Iris pigment epithelial cell (primary cell): ENCODE measurements around the gene UBE2Q2.
"Not testable (repeated sequence)": the region's sequence is repeated elsewhere in the genome, so short reads cannot be mapped to it uniquely, and the experiment has no call there.

ENCODE experiments used
- DNase-seq: peaks from one replicate; pipeline ENCODE4 v3.0.0-alpha.2; 2011; ENCODE audit warnings: low read depth

Gene UBE2Q2

GRCh38 chr15:75866916-75867315 is 23.7 kb downstream of the UBE2Q2 start:
- no peak for DNase-seq

DNA sequence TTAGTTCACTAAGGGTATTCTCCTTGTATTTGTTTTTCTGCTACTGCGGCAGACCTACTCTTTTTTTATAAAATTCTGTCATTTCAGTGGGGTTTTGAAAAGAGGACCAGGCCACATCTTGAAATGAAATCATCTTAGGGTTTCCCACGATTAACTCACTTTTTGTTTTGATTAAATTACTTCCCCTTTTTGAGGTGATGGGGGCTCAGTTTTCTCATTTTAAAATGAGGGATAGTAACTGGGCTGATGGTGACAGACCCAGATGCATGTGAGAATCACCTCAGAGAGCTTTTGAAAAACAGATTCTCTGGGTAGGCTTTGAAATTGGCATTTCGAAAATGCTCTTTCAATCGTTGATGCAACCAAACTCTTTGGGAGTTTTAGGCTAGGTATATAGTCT is 24.2 kb downstream of the UBE2Q2 start:
- no peak for DNase-seq

- DNase-seq: peak; percentile 36
Observed at GRCh38 chr15:75868019-75868418, 24.8 kb downstream of the UBE2Q2 start.

GRCh38 chr15:75869446-75869845 is 26.2 kb downstream of the UBE2Q2 start:
- no peak for DNase-seq

GRCh38 chr15:75871589-75871988 is 28.3 kb downstream of the UBE2Q2 start:
- DNase-seq: not testable (repeated sequence)

DNA sequence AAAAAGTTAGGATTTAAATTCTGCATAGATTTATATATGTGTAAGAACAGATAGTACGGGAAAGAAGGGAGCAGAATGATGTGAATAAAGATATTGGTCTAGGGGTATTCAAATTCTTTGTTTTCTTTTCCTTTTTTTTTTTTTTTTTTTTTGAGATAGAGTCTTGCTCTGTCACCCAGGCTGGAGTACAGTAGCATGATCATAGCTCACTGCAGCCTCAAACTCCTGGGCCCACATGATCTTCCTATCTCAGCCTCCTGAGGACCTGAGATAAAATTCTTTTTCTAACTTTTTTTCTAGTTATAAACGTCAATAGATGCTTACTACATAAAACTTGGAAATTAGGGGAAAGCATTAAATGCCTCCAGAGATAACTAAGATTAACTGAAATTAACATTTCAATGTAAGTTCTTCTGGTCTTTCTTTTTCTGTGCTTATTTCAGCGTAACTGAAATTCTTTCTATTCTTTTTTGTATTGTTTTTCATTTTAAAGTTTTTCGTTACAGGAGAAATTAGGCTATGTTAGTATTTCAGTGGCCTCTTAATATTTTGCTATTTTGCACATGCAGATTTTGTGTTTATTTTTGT is 29.2 kb downstream of the UBE2Q2 start:
- DNase-seq: no peak

GRCh38 chr15:75884041-75884440 is 40.8 kb downstream of the UBE2Q2 start:
- DNase-seq: peak; percentile 65

- no peak for DNase-seq
Observed at GRCh38 chr15:75887178-75887577, 43.9 kb downstream of the UBE2Q2 start.

- DNase-seq: peak; percentile 97
Observed at GRCh38 chr15:75891895-75892294, 48.6 kb downstream of the UBE2Q2 start.

DNA sequence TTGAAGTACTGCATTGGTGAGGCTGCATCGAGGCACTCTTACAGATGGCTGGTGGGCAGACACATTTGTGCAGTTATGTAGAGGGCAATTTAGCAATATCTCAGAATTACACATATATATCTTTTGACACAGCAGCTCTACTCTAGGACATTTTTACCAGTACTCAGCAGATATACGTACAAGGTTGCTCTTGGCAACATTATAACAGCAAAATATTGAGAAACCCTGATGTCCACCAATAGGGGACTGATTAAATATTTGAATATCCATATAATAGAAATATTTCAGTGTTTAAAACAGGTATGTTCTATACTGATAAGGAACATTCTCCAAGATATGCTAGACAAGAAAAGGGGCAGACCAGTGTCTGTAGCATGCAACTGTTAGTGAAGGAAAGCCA is 52.5 kb downstream of the UBE2Q2 start:
- DNase-seq: no peak

DNA sequence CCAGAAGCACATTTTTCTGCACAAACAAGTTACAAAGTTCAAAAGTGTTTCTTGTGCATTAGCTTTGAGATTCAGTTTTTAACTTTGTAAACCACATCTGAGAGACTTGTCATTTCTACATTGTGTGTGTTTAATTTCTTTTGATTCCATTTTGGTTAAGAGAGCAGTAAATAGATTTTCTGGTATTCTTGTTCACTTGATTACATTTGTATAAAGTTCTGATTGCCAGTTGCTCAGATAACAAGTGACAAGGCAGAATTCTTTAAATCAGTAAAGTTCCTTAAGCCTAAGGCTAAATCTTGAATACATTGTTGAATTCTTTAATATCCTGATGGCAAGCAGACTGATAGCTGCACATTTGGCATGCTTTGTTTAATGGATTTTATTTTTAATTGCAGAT is 57.3 kb downstream of the UBE2Q2 start:
- DNase-seq: no peak

GRCh38 chr15:75902129-75902557 is 58.9 kb downstream of the UBE2Q2 start:
- no peak for DNase-seq

DNA sequence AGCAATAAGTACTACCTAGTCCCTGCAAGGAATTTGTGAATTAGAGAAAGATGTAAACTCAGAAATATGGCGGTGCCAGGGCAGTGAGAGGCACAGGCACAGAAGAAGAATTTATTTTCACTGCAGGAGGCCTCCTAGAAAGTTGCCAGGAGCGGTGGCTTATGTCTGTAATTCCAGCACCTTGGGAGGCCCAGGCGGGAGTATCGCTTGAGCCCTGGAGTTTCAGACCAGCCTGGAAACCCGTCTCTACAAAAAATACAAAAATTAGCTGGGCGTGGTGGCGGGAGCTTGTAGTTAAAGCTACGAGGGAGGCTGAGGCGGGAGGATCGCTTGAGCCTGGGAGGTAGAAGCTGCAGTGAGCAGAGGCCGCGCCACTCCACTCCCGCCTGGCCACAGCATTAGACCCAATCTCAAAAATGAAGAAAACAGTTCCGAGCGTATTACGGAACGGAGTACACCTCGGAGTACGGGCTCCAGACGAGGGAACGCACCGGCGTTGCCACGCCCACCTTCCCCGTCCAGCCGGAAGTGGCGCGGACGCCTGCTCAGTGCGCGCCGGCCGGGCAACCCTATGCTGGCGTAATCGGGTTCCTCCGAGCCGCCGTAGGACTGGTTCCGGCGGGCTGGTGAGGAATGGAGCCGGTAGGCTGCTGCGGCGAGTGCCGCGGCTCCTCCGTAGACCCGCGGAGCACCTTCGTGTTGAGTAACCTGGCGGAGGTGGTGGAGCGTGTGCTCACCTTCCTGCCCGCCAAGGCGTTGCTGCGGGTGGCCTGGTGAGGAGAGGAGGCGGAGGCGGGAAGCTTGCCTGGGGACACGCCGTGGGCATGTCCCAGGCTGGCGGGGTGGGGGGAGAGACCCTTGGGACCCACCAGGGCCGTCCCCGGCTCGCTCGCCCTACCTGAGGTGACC is 60.3 kb downstream of the UBE2Q2 start, which contains the start of gene FBXO22:
Gene FBXO22 (plus strand): TSS at position 548 of the 909 bp plus-strand sequence. CDS start 86 bp downstream, at position 634.
- DNase-seq: peak; percentile 92

DNA sequence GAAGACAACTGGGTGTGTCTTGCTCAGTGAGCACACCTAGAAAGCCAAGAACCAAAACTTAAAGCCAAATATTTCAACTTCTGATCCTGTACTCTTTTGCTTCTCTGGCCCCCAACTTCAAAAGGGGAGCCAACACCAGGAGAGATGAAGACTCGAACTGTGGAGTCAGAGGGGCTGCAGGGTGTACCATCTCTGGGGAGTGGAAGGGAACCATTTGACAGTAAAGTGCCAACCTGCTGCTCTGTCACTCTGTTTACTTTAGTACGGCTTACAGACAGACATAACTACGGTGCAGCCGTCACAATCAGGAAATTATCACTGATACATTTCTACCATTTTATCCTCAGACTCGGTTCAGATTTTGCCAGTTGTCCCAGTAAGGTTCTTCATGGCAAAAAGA is 62.0 kb downstream of the UBE2Q2 start:
- no peak for DNase-seq

DNA sequence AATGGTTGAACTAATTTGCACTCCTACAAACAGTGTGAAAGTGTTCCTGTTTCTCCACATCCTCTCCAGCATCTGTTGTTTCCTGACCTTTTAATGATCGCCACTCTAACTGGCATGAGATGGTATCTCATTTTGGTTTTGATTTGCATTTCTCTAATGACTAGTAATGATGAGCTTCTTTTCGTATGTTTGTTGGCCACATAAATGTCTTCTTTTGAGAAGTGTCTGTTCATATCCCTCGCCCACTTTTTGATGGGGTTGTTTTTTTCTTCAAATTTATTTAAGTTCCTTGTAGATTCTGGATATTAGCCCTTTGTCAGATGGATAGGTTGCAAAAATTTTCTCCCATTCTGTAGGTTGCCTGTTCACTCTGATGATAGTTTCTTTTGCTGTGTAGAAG is 67.1 kb downstream of the UBE2Q2 start:
- DNase-seq: not testable (repeated sequence)

GRCh38 chr15:75916978-75917377 is 73.7 kb downstream of the UBE2Q2 start:
- no peak for DNase-seq

DNA sequence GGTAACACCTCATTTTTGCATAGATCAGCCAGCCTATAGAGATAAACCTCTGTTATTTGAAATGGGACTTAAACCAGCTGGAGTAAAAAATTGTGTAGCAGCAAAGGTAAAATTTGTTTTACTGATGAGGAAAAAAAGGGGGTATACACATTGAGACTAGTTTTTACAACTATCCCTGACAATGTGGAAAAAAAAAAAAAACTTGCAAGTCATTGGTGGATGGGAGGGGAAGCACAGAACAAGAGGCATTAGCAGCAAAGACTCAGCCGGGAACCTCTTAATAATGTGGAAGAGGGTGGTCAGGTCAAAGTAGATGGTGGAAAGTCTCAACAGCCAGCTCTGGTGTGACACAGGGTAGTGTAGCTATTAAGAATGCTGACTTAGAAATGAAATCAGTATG is 74.9 kb downstream of the UBE2Q2 start:
- DNase-seq: no peak

DNA sequence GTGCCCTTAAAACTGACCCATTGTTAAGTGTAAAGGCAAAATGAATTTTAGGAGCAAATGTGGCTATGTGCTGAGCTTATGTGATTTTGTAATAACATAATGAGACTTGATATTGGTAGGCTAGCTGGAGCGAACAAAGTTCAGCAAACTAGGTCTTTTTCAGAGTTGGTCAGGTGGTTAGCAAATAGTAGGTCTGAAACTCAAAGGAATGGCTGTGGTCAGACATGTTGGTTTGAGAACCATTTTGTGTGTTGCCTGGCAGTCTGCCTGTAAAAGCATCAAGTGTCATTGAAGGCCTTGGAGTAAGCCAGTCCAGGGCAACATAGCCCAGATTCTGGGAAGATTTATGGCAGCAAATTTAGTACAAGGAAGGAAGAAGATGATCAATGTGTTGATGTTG is 76.8 kb downstream of the UBE2Q2 start:
- peak; percentile 82 for DNase-seq

DNA sequence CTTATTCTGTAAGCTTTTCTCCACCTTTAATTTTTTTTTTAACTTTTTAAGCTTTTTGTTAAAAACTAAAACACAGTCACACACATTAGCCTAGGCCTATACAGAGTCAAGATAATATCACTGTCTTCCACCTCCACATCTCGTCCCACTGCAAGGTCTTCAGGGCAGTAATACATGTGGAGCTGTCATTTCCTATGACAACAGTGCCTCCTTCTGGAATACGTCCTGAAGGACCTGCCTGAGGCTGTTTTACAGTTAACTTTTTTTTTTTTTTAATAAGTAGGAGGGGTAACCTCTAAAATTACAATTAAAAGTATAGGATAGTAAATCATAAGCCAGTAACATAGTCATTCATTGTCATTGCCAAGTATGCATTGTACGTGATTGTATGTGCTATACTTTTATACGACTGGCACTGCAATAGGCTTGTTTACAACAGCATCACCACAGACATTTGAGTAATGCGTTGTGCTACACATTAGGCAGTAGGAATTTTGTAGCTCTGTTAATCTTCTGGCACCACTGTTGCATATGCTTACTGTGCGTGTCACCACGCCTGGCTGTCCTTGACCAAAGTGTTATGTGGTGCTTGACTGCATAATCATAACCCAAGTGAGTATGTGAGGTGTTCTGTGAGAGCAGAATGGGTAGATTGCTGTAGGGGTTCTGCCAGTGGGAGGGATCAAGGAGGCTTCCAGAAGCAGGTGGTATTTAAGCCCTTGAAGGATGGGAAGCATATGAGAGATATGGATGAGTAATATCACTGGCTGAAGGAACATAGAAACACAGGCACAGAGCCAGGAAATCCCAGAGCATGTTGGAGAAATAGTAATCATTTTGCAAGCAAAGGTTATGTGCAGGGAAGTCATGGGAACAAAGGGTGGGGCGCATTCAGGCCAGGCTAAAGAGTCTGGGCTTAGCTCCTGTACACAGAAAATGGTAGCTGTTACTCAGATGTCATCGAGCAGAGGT is 78.8 kb downstream of the UBE2Q2 start:
- DNase-seq: peak; percentile 90

DNA sequence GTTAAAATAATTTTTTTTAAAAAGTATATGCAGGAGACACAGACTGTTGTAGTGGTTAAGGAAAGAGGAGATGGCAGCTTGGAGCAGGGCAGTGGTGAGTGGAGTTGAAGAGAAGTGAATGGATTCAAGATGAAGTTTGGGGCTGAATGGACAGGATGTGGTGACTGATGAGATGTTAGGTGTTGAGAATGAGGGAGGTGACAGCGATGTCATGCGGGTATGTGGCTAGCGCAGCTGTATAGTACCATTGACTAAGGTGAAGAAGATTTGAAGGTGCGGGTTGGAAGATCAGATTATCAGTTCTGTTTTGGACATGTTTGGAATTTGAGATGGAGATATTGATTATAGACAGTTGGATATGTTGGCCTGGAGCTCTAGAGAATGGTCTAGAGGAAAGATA is 80.5 kb downstream of the UBE2Q2 start:
- DNase-seq: no peak

DNA sequence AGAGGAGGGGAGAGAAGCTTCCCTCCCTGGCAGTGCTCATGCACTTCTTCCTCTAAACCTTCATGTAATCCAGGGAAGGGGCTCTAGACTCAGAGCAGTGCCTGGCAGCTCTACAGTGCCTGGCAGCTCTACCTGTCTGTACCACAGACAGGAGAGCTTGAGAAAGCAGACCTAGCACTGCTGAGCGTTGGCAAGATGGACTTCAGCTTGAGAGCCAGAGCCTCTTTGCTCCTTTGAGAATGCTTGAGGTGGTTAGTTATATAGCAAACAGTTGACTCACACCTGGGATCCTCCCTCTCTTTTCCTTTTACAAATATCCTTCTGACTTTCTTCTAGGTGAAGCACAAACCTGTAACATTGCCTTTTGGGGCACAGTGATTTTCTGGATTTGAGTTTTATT is 81.3 kb downstream of the UBE2Q2 start:
- no peak for DNase-seq

GRCh38 chr15:75925440-75925839 is 82.2 kb downstream of the UBE2Q2 start:
- no peak for DNase-seq
